IMR-90 (cell line): Measurements from ENCODE around the gene TMEM259. TPM values are rescaled to one million over a fixed set of nuclear protein-coding genes. Genes with fewer than 3 reads are reported as not detected.

ENCODE experiments used
- ATAC-seq: fragments of 200-7000 bp; cut with Tn5 transposase; 2 replicates; pipeline ENCODE4 v1.9.1; 2020; ENCODE audit warnings: low read depth, mild to moderate bottlenecking, moderate library complexity
- BruUV-seq: library from RNA; stranded (reverse); fragments of 400-500 nt; replicated peaks from 2 replicates; lab custom pipeline; 2021; lab: Mats Ljungman, UMichigan
- CTCF ChIA-PET: fragments of 300-600 bp; formaldehyde crosslinking; extraction: SDS; loops from one replicate; lab custom pipeline; 2021; ENCODE audit warnings: antibody characterized with exemption; lab: Yijun Ruan, JAX
- POLR2A ChIA-PET: fragments of 300-600 bp; sonication (Branson Sonifier 250); formaldehyde crosslinking; loops from one replicate; lab custom pipeline; 2022; ENCODE audit warnings: antibody characterized with exemption; ENCODE audit not compliant: unreplicated experiment; lab: Charles Lee
- DNase-seq: peaks from one replicate; pipeline ENCODE4 v3.0.0; 2013
- H2AFZ ChIP-seq: replicated peaks from 2 replicates; pipeline ENCODE3; 2013; ENCODE audit warnings: low read length, mild to moderate bottlenecking; ENCODE audit not compliant: poor library complexity
- H2AK5ac ChIP-seq: 2 replicates; pipeline ENCODE4 v1.6.1; 2013; ENCODE audit warnings: low read depth, low read length, inconsistent platforms
- H2AK9ac ChIP-seq: replicated peaks from 2 replicates; pipeline ENCODE3; 2013; ENCODE audit warnings: mild to moderate bottlenecking, low read depth, low read length, moderate library complexity; ENCODE audit not compliant: poor library complexity
- H2BK120ac ChIP-seq: 2 replicates; pipeline ENCODE4 v1.6.1; 2013; ENCODE audit warnings: low read depth, low read length, inconsistent platforms
- H2BK15ac ChIP-seq: 3 replicates; pipeline ENCODE4 v1.6.1; 2013; ENCODE audit warnings: low read depth, low read length, inconsistent platforms
- H2BK20ac ChIP-seq: 2 replicates; pipeline ENCODE4 v1.6.1; 2013; ENCODE audit warnings: low read depth, mild to moderate bottlenecking, inconsistent platforms, low read length, moderate library complexity
- H2BK5ac ChIP-seq: 2 replicates; pipeline ENCODE4 v1.6.1; 2013; ENCODE audit warnings: mild to moderate bottlenecking, low read depth, low read length, inconsistent platforms; ENCODE audit not compliant: poor library complexity, severe bottlenecking
- H3K14ac ChIP-seq: replicated peaks from 2 replicates; pipeline ENCODE4 v1.6.1; 2013; ENCODE audit warnings: low read depth, low read length, inconsistent platforms
- H3K18ac ChIP-seq: 2 replicates; pipeline ENCODE4 v1.6.1; 2013; ENCODE audit warnings: low read depth, low read length, control low read depth
- H3K23ac ChIP-seq: 2 replicates; pipeline ENCODE4 v1.6.1; 2013; ENCODE audit warnings: low read depth, low read length, inconsistent platforms
- H3K27ac ChIP-seq: 2 replicates; pipeline ENCODE4 v1.5.1; 2013; ENCODE audit warnings: mild to moderate bottlenecking, control low read depth, low read length; ENCODE audit not compliant: insufficient read depth
- H3K27me3 ChIP-seq: 2 replicates; pipeline ENCODE4 v1.6.1; 2013; ENCODE audit warnings: low read length; ENCODE audit not compliant: control insufficient read depth, insufficient read depth
- H3K36me3 ChIP-seq: 2 replicates; pipeline ENCODE4 v1.6.1; 2013; ENCODE audit warnings: low read length, mixed read lengths; ENCODE audit not compliant: control insufficient read depth, insufficient read depth
- H3K4ac ChIP-seq: 2 replicates; pipeline ENCODE4 v1.6.1; 2013; ENCODE audit warnings: low read depth, low read length, inconsistent platforms
- H3K4me1 ChIP-seq: 2 replicates; pipeline ENCODE4 v1.6.1; 2013; ENCODE audit warnings: low read length, mixed read lengths; ENCODE audit not compliant: control insufficient read depth, insufficient read depth
- H3K4me2 ChIP-seq: 2 replicates; pipeline ENCODE4 v1.6.1; 2013; ENCODE audit warnings: low read depth, mild to moderate bottlenecking, control low read depth, low read length, moderate library complexity
- H3K4me3 ChIP-seq: 2 replicates; pipeline ENCODE4 v1.5.1; 2013; ENCODE audit warnings: low read depth, mild to moderate bottlenecking, control low read depth, low read length, moderate library complexity; ENCODE audit not compliant: insufficient read depth
- H3K56ac ChIP-seq: 2 replicates; pipeline ENCODE4 v1.6.1; 2013; ENCODE audit warnings: low read length, inconsistent platforms; ENCODE audit not compliant: insufficient read depth; ENCODE audit errors: extremely low read depth
- H3K79me1 ChIP-seq, 2 experiments: 2 replicates each; pipeline ENCODE4 v1.6.1; 2013; ENCODE audit warnings: low read length in 2 of 2, inconsistent platforms in 1 of 2, low read depth in 1 of 2
- H3K9ac ChIP-seq: 2 replicates; pipeline ENCODE4 v1.6.1; 2013; ENCODE audit warnings: low read depth, low read length, control low read depth
- H3K9me1 ChIP-seq: 2 replicates; pipeline ENCODE4 v1.6.1; 2013; ENCODE audit warnings: low read length, inconsistent platforms; ENCODE audit not compliant: insufficient read depth
- H3K9me3 ChIP-seq: 2 replicates; pipeline ENCODE4 v1.6.1; 2013; ENCODE audit warnings: low read length; ENCODE audit not compliant: control insufficient read depth, insufficient read depth
- H4K20me1 ChIP-seq: 2 replicates; pipeline ENCODE4 v1.6.1; 2013; ENCODE audit warnings: low read length, inconsistent platforms; ENCODE audit not compliant: insufficient read depth
- H4K5ac ChIP-seq: 2 replicates; pipeline ENCODE4 v1.6.1; 2013; ENCODE audit warnings: mild to moderate bottlenecking, low read depth, low read length, control low read depth
- H4K8ac ChIP-seq, 2 experiments: 2 replicates each; pipeline ENCODE4 v1.6.1; 2013; ENCODE audit warnings: low read depth in 2 of 2, low read length in 2 of 2, control low read depth in 1 of 2, inconsistent platforms in 1 of 2
- H4K91ac ChIP-seq: 2 replicates; pipeline ENCODE4 v1.6.1; 2013; ENCODE audit warnings: low read depth, low read length, inconsistent platforms; ENCODE audit not compliant: insufficient read depth
- BHLHE40 ChIP-seq: fragments of 150-350 bp; IDR thresholded peaks from 2 replicates; pipeline ENCODE4 v1.6.1; 2016; ENCODE audit warnings: mild to moderate bottlenecking, low read depth, low read length
- CEBPB ChIP-seq: IDR thresholded peaks from 2 replicates; pipeline ENCODE4 v1.6.1; 2012; ENCODE audit warnings: low read depth, low read length, improper control_type of control experiment
- CHD1 ChIP-seq: IDR thresholded peaks from 2 replicates; pipeline ENCODE4 v1.6.1; 2012; ENCODE audit warnings: low read depth, low read length, improper control_type of control experiment
- CTCF ChIP-seq: conservative IDR thresholded peaks from 2 replicates; pipeline ENCODE4 v1.5.1; 2012; ENCODE audit warnings: mild to moderate bottlenecking, low read depth, low read length, improper control_type of control experiment
- ELK1 ChIP-seq: fragments of 150-350 bp; IDR thresholded peaks from 2 replicates; pipeline ENCODE4 v1.6.1; 2016; ENCODE audit warnings: low read depth, mild to moderate bottlenecking, low read length, moderate library complexity, borderline replicate concordance
- FOS ChIP-seq: fragments of 150-350 bp; IDR thresholded peaks from 2 replicates; pipeline ENCODE4 v1.6.1; 2016; ENCODE audit warnings: low read depth, low read length
- MAFK ChIP-seq: IDR thresholded peaks from 2 replicates; pipeline ENCODE4 v1.6.1; 2012; ENCODE audit warnings: low read depth, low read length, improper control_type of control experiment
- MAZ ChIP-seq: IDR thresholded peaks from 2 replicates; pipeline ENCODE4 v1.6.1; 2012; ENCODE audit warnings: low read depth, mild to moderate bottlenecking, low read length, improper control_type of control experiment, moderate library complexity, borderline replicate concordance
- MXI1 ChIP-seq: IDR thresholded peaks from 2 replicates; pipeline ENCODE4 v1.6.1; 2012; ENCODE audit warnings: low read depth, mild to moderate bottlenecking, low read length, moderate library complexity, borderline replicate concordance
- NFE2L2 ChIP-seq: fragments of 150-350 bp; IDR thresholded peaks from 2 replicates; pipeline ENCODE4 v1.6.1; 2016; ENCODE audit warnings: low read depth, mild to moderate bottlenecking, low read length
- POLR2A ChIP-seq: IDR thresholded peaks from 2 replicates; pipeline ENCODE4 v1.6.1; 2012; ENCODE audit warnings: mild to moderate bottlenecking, low read depth, low read length
- RAD21 ChIP-seq: IDR thresholded peaks from 2 replicates; pipeline ENCODE4 v1.6.1; 2012; ENCODE audit warnings: low read length, improper control_type of control experiment
- RCOR1 ChIP-seq: IDR thresholded peaks from 2 replicates; pipeline ENCODE4 v1.6.1; 2012; ENCODE audit warnings: mild to moderate bottlenecking, low read length, improper control_type of control experiment; ENCODE audit not compliant: insufficient replicate concordance
- RFX5 ChIP-seq: IDR thresholded peaks from 2 replicates; pipeline ENCODE4 v1.8.0; 2012; ENCODE audit warnings: low read depth, mild to moderate bottlenecking, low read length, moderate library complexity
- SMC3 ChIP-seq: fragments of 150-350 bp; IDR thresholded peaks from 2 replicates; pipeline ENCODE4 v1.6.1; 2016; ENCODE audit warnings: low read depth, mild to moderate bottlenecking, antibody characterized with exemption, low read length, moderate library complexity
- USF2 ChIP-seq: fragments of 150-350 bp; IDR thresholded peaks from 2 replicates; pipeline ENCODE4 v1.6.1; 2017; ENCODE audit warnings: mild to moderate bottlenecking, antibody characterized with exemption, low read length, low read depth
- whole genome bisulfite sequencing, 2 experiments: methylation state at CpG; one replicate each; pipeline versions ENCODE4 v1.1.5 to v1.1.7; 2013; ENCODE audit warnings: missing lambda C conversion rate in 2 of 2; ENCODE audit not compliant: insufficient read length in 1 of 2; ENCODE audit errors: extremely low coverage in 2 of 2; 5-methylcytosine and 5-hydroxymethylcytosine counted together
- dilution Hi-C: fragments of 300-500 bp; cut with HindIII; formaldehyde crosslinking; loops from one replicate; pipeline ENCODE4 v1.14.3; 2018; ENCODE audit warnings: low sequenced_read_pairs; ENCODE audit not compliant: unreplicated experiment
- in situ Hi-C: fragments of 300-500 bp; cut with MboI; formaldehyde crosslinking; loops from 3 replicates; pipeline ENCODE4 v1.14.3; 2019; ENCODE audit warnings: low sequenced_read_pairs, inconsistent platforms, mixed read lengths
- intact Hi-C: fragments of 100-400 bp; cut with micrococcal nuclease; formaldehyde crosslinking; loops from 2 replicates; pipeline ENCODE4 v1.10.0; 2022
- polyA plus RNA-seq, 3 experiments: library from polyadenylated mRNA; depleted of rRNA; stranded (reverse); fragments of >200 nt; gene quantifications; 2 replicates each; pipeline ENCODE4 v1.2.3, GENCODE V29; 2012; ENCODE audit warnings: low replicate concordance in 1 of 3
- total RNA-seq: library from RNA; depleted of rRNA; stranded (reverse); fragments of >200 nt; gene quantifications from 2 replicates; pipeline ENCODE4 v1.2.3, GENCODE V29; 2012

The TMEM259 gene
- total and polyA plus RNA-seq, 2 of the 4 experiments (the other 2 are of a cell fraction): 22.6 to 153 TPM

- ATAC-seq: no peak
- H3K18ac ChIP-seq: no peak overlapping the region
- H3K9me1 ChIP-seq: no peaks in the 10 kb centered on the region
- no peak overlapping the region for H3K27ac ChIP-seq
- in situ Hi-C loops (loop anchor here (5.0 kb wide), 1 partner anchor 142 kb away; the partner anchor contains the start of gene CFD), dilution Hi-C loops (no loop called here), intact Hi-C loops (no loop called here)
- H2BK120ac ChIP-seq: no peak overlapping the region
- H4K91ac ChIP-seq: no peak overlapping the region
- BruUV-seq: no TSS peak
- H3K27me3 ChIP-seq: peaks cover 44% of the 10 kb centered on the region
- H2AK9ac ChIP-seq: no peak overlapping the region
- H4K5ac ChIP-seq: no peak overlapping the region
- H2BK15ac ChIP-seq: no peak overlapping the region
- H3K9me3 ChIP-seq: no peaks in the 10 kb centered on the region
- no CpG with 5 or more reads among the region's 3 CpGs for WGBS, 2 experiments
- H3K23ac ChIP-seq: no peak overlapping the region
- H2AFZ ChIP-seq: no peak overlapping the region
- H2AK5ac ChIP-seq: no peak overlapping the region
- H3K56ac ChIP-seq: no peak overlapping the region
- H3K36me3 ChIP-seq: peaks cover 8% of the 10 kb centered on the region; the same call in 1 of the 2 replicates
- H2BK5ac ChIP-seq: no peak overlapping the region
- H3K14ac ChIP-seq: no peak overlapping the region
- POLR2A ChIA-PET: no interaction called here
- H3K4ac ChIP-seq: no peak overlapping the region
- no peak overlapping the region for H3K9ac ChIP-seq
- H2BK20ac ChIP-seq: no peak overlapping the region
- TF ChIP-seq USF2 (no peak), POLR2A (no peak), CTCF (no peak), RCOR1 (no peak), BHLHE40 (no peak), RAD21 (no peak), SMC3 (no peak), FOS (no peak), ELK1 (no peak), MXI1 (no peak), NFE2L2 (no peak), CEBPB (no peak), MAZ (no peak), CHD1 (no peak), RFX5 (no peak), MAFK (no peak)
- H3K4me3 ChIP-seq: no peak overlapping the region
- H4K20me1 ChIP-seq: 0 out of 2 replicates have a peak, but pooled peaks cover 11% of the 10 kb centered on the region
- H4K8ac ChIP-seq: no peak overlapping the region
- DNase-seq: no peak
- peaks cover 5% of the 10 kb centered on the region for H3K4me1 ChIP-seq
- no peak overlapping the region for H3K4me2 ChIP-seq
- H3K79me1 ChIP-seq: no peaks in the 10 kb centered on the region
- CTCF ChIA-PET: no interaction called here
Observed at GRCh38 chr19:999379-999719, 21.6 kb downstream of the TMEM259 start.
